HEK293 (cell line): ENCODE results near the gene RNASEH2A.

Experiments
- EGR2 ChIP-seq: fragments of 450-650 bp; formaldehyde crosslinking; IDR thresholded peaks from 2 replicates; pipeline ENCODE4 v1.5.1; 2016; ENCODE audit warnings: low read depth, missing biosample characterization, missing genetic modification characterization
- OVOL3 ChIP-seq: fragments of 450-650 bp; formaldehyde crosslinking; IDR thresholded peaks from 2 replicates; pipeline ENCODE4 v1.5.1; 2016; ENCODE audit warnings: missing biosample characterization, missing genetic modification characterization
- RBAK ChIP-seq: fragments of 450-650 bp; formaldehyde crosslinking; IDR thresholded peaks from 2 replicates; pipeline ENCODE4 v1.5.1; 2016; ENCODE audit warnings: missing biosample characterization, missing genetic modification characterization
- SCRT2 ChIP-seq: fragments of 450-650 bp; formaldehyde crosslinking; IDR thresholded peaks from 2 replicates; pipeline ENCODE4 v1.5.1; 2016; ENCODE audit warnings: missing biosample characterization, missing genetic modification characterization
- ZBTB1 ChIP-seq: fragments of 450-650 bp; formaldehyde crosslinking; IDR thresholded peaks from 2 replicates; pipeline ENCODE4 v1.5.1; 2016; ENCODE audit warnings: missing biosample characterization, missing genetic modification characterization
- ZNF112 ChIP-seq: fragments of 450-650 bp; formaldehyde crosslinking; IDR thresholded peaks from 2 replicates; pipeline ENCODE4 v1.5.0; 2017; ENCODE audit warnings: missing biosample characterization, missing genetic modification characterization
- ZNF169 ChIP-seq: fragments of 450-650 bp; formaldehyde crosslinking; IDR thresholded peaks from 2 replicates; pipeline ENCODE4 v1.5.1; 2016; ENCODE audit warnings: missing biosample characterization, missing genetic modification characterization
- ZNF19 ChIP-seq: fragments of 450-650 bp; formaldehyde crosslinking; IDR thresholded peaks from 2 replicates; pipeline ENCODE4; 2016; ENCODE audit warnings: missing biosample characterization, missing genetic modification characterization, low read depth
- ZNF223 ChIP-seq: fragments of 450-650 bp; formaldehyde crosslinking; IDR thresholded peaks from 2 replicates; pipeline ENCODE4 v1.5.1; 2016; ENCODE audit warnings: missing biosample characterization, missing genetic modification characterization
- ZNF248 ChIP-seq: fragments of 450-650 bp; formaldehyde crosslinking; IDR thresholded peaks from 2 replicates; pipeline ENCODE4 v1.5.1; 2017; ENCODE audit warnings: missing biosample characterization, missing genetic modification characterization
- ZNF366 ChIP-seq: fragments of 450-650 bp; formaldehyde crosslinking; conservative IDR thresholded peaks from 2 replicates; pipeline ENCODE4 v1.5.1; 2016; ENCODE audit warnings: missing biosample characterization, missing genetic modification characterization
- ZNF37A ChIP-seq: fragments of 450-650 bp; IDR thresholded peaks from 2 replicates; pipeline ENCODE4 v1.5.1; 2018; ENCODE audit warnings: missing biosample characterization, missing genetic modification characterization
- ZNF501 ChIP-seq: fragments of 450-650 bp; formaldehyde crosslinking; IDR thresholded peaks from 2 replicates; pipeline ENCODE4 v1.5.1; 2016; ENCODE audit warnings: missing biosample characterization, missing genetic modification characterization
- ZNF558 ChIP-seq: fragments of 450-650 bp; formaldehyde crosslinking; IDR thresholded peaks from 2 replicates; pipeline ENCODE4 v1.5.1; 2016; ENCODE audit warnings: missing biosample characterization, missing genetic modification characterization
- ZNF571 ChIP-seq: fragments of 450-650 bp; formaldehyde crosslinking; IDR thresholded peaks from 2 replicates; pipeline ENCODE4 v1.5.0; 2017; ENCODE audit warnings: missing biosample characterization, missing genetic modification characterization
- ZNF610 ChIP-seq: fragments of 450-650 bp; formaldehyde crosslinking; IDR thresholded peaks from 2 replicates; pipeline ENCODE4 v1.5.1; 2016; ENCODE audit warnings: missing biosample characterization, missing genetic modification characterization, borderline replicate concordance
- ZNF626 ChIP-seq: fragments of 450-650 bp; sonication (Bioruptor Pico); formaldehyde crosslinking; IDR thresholded peaks from 2 replicates; pipeline ENCODE4 v1.5.1; 2018; ENCODE audit warnings: missing biosample characterization, missing genetic modification characterization, inconsistent platforms
- ZNF677 ChIP-seq: fragments of 450-650 bp; IDR thresholded peaks from 2 replicates; pipeline ENCODE4 v1.5.0; 2018; ENCODE audit warnings: missing biosample characterization, mild to moderate bottlenecking, missing genetic modification characterization, moderate library complexity
- ZNF785 ChIP-seq: fragments of 450-650 bp; formaldehyde crosslinking; IDR thresholded peaks from 2 replicates; pipeline ENCODE4 v1.5.1; 2016; ENCODE audit warnings: missing biosample characterization, missing genetic modification characterization
- ZNF791 ChIP-seq: fragments of 450-650 bp; formaldehyde crosslinking; IDR thresholded peaks from 2 replicates; pipeline ENCODE4 v1.5.1; 2016; ENCODE audit warnings: missing biosample characterization, missing genetic modification characterization
- ZSCAN16 ChIP-seq: fragments of 450-650 bp; formaldehyde crosslinking; IDR thresholded peaks from 2 replicates; pipeline ENCODE4 v1.5.1; 2016; ENCODE audit warnings: missing biosample characterization, missing genetic modification characterization
- TF ChIP-seq, protein P1 (sequence below): fragments of 450-650 bp; formaldehyde crosslinking; IDR thresholded peaks from 2 replicates; pipeline ENCODE4 v1.5.1; 2016; ENCODE audit warnings: missing biosample characterization, missing genetic modification characterization
- TF ChIP-seq, protein P2 (sequence below): fragments of 450-650 bp; formaldehyde crosslinking; IDR thresholded peaks from 2 replicates; pipeline ENCODE4 v1.5.1; 2017; ENCODE audit warnings: missing biosample characterization, missing genetic modification characterization
- TF ChIP-seq, protein P3 (sequence below): fragments of 450-650 bp; formaldehyde crosslinking; IDR thresholded peaks from 2 replicates; pipeline ENCODE4 v1.5.1; 2016; ENCODE audit warnings: missing biosample characterization, missing genetic modification characterization
- TF ChIP-seq, protein P4 (sequence below): fragments of 450-650 bp; formaldehyde crosslinking; IDR thresholded peaks from 2 replicates; pipeline ENCODE4 v1.5.1; 2016; ENCODE audit warnings: missing biosample characterization, missing genetic modification characterization, borderline replicate concordance
- TF ChIP-seq, protein P5 (sequence below): fragments of 450-650 bp; formaldehyde crosslinking; IDR thresholded peaks from 2 replicates; pipeline ENCODE4 v1.5.1; 2017; ENCODE audit warnings: missing biosample characterization, missing genetic modification characterization
- TF ChIP-seq, protein P6 (sequence below): fragments of 450-650 bp; formaldehyde crosslinking; IDR thresholded peaks from 2 replicates; pipeline ENCODE4 v1.5.1; 2016; ENCODE audit warnings: missing biosample characterization, missing genetic modification characterization, borderline replicate concordance

Gene RNASEH2A

DNA sequence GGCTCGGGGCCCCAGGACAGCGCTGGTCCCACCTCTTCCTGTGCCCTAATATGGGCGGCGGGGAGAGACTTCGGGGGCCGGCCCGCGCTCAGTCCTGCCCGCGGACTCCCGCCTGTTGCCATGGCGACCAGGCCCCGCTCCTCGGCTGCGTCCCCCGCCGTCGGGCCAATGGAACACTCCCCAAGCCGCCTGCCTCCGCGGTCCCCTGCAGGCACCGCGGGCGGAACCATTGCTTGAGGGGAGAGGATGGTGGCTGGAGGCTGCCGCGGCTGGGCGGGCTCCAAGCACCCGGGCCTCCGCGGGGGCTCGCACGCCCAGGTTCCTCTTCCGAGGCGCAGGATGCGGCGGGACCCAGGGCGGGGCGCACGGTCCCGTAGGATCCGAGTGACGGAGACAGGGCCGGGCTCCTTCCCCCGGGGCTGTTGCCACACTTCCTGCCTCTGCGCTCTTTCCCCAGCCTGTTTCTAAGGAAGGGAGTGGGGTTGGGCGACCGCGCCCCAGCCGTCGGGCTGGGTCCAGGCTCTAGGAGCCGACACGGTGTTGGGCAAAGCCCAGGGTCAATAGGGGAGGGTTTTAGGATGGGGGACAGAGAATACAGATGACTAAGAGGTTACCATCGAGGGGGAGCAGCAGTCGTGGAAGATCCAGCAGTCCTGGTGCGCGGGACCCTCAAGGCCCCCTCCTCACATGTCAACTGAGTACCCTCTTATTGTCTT lies 16.3 kb upstream of the RNASEH2A start (continued):
- TF ChIP-seq ZNF248 (tag by site-specific recombination) (no peak), OVOL3 (tag by site-specific recombination) (no peak), ZSCAN16 (tag by site-specific recombination) (no peak; the same call in 1 of the 2 replicates), ZNF223 (tag by site-specific recombination) (no peak), ZBTB1 (tag by site-specific recombination) (no peak), SCRT2 (peak; percentile 69), ZNF366 (tag by site-specific recombination) (no peak; the same call in 1 of the 2 replicates), RBAK (tag by site-specific recombination) (no peak), ZNF501 (tag by site-specific recombination) (peak; percentile 67), ZNF169 (tag by site-specific recombination) (no peak), ZNF571 (tag by site-specific recombination) (no peak), ZNF785 (tag by site-specific recombination) (no peak), ZNF626 (tag by site-specific recombination) (no peak), EGR2 (peak; percentile 86), ZNF19 (tag by site-specific recombination) (no peak), ZNF610 (tag by site-specific recombination) (0 out of 2 replicates have a peak, but pooled peaks have one; percentile 42), ZNF791 (tag by site-specific recombination) (no peak), ZNF558 (tag by site-specific recombination) (no peak), ZNF37A (tag by site-specific recombination) (no peak), ZNF112 (tag by site-specific recombination) (no peak), ZNF677 (tag by site-specific recombination) (no peak)
- TF ChIP-seq, protein P1, sequence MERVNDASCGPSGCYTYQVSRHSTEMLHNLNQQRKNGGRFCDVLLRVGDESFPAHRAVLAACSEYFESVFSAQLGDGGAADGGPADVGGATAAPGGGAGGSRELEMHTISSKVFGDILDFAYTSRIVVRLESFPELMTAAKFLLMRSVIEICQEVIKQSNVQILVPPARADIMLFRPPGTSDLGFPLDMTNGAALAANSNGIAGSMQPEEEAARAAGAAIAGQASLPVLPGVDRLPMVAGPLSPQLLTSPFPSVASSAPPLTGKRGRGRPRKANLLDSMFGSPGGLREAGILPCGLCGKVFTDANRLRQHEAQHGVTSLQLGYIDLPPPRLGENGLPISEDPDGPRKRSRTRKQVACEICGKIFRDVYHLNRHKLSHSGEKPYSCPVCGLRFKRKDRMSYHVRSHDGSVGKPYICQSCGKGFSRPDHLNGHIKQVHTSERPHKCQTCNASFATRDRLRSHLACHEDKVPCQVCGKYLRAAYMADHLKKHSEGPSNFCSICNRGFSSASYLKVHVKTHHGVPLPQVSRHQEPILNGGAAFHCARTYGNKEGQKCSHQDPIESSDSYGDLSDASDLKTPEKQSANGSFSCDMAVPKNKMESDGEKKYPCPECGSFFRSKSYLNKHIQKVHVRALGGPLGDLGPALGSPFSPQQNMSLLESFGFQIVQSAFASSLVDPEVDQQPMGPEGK: peak; percentile 98
- TF ChIP-seq, protein P2, sequence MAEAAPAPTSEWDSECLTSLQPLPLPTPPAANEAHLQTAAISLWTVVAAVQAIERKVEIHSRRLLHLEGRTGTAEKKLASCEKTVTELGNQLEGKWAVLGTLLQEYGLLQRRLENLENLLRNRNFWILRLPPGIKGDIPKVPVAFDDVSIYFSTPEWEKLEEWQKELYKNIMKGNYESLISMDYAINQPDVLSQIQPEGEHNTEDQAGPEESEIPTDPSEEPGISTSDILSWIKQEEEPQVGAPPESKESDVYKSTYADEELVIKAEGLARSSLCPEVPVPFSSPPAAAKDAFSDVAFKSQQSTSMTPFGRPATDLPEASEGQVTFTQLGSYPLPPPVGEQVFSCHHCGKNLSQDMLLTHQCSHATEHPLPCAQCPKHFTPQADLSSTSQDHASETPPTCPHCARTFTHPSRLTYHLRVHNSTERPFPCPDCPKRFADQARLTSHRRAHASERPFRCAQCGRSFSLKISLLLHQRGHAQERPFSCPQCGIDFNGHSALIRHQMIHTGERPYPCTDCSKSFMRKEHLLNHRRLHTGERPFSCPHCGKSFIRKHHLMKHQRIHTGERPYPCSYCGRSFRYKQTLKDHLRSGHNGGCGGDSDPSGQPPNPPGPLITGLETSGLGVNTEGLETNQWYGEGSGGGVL (tag by site-specific recombination): peak; percentile 72
- TF ChIP-seq, protein P3, sequence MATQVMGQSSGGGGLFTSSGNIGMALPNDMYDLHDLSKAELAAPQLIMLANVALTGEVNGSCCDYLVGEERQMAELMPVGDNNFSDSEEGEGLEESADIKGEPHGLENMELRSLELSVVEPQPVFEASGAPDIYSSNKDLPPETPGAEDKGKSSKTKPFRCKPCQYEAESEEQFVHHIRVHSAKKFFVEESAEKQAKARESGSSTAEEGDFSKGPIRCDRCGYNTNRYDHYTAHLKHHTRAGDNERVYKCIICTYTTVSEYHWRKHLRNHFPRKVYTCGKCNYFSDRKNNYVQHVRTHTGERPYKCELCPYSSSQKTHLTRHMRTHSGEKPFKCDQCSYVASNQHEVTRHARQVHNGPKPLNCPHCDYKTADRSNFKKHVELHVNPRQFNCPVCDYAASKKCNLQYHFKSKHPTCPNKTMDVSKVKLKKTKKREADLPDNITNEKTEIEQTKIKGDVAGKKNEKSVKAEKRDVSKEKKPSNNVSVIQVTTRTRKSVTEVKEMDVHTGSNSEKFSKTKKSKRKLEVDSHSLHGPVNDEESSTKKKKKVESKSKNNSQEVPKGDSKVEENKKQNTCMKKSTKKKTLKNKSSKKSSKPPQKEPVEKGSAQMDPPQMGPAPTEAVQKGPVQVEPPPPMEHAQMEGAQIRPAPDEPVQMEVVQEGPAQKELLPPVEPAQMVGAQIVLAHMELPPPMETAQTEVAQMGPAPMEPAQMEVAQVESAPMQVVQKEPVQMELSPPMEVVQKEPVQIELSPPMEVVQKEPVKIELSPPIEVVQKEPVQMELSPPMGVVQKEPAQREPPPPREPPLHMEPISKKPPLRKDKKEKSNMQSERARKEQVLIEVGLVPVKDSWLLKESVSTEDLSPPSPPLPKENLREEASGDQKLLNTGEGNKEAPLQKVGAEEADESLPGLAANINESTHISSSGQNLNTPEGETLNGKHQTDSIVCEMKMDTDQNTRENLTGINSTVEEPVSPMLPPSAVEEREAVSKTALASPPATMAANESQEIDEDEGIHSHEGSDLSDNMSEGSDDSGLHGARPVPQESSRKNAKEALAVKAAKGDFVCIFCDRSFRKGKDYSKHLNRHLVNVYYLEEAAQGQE (tag by site-specific recombination): no peak; the same call in 1 of the 2 replicates
- TF ChIP-seq, protein P4, sequence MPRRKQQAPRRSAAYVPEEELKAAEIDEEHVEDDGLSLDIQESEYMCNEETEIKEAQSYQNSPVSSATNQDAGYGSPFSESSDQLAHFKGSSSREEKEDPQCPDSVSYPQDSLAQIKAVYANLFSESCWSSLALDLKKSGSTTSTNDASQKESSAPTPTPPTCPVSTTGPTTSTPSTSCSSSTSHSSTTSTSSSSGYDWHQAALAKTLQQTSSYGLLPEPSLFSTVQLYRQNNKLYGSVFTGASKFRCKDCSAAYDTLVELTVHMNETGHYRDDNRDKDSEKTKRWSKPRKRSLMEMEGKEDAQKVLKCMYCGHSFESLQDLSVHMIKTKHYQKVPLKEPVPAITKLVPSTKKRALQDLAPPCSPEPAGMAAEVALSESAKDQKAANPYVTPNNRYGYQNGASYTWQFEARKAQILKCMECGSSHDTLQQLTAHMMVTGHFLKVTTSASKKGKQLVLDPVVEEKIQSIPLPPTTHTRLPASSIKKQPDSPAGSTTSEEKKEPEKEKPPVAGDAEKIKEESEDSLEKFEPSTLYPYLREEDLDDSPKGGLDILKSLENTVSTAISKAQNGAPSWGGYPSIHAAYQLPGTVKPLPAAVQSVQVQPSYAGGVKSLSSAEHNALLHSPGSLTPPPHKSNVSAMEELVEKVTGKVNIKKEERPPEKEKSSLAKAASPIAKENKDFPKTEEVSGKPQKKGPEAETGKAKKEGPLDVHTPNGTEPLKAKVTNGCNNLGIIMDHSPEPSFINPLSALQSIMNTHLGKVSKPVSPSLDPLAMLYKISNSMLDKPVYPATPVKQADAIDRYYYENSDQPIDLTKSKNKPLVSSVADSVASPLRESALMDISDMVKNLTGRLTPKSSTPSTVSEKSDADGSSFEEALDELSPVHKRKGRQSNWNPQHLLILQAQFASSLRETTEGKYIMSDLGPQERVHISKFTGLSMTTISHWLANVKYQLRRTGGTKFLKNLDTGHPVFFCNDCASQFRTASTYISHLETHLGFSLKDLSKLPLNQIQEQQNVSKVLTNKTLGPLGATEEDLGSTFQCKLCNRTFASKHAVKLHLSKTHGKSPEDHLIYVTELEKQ (tag by site-specific recombination): no peak
- TF ChIP-seq, protein P5, sequence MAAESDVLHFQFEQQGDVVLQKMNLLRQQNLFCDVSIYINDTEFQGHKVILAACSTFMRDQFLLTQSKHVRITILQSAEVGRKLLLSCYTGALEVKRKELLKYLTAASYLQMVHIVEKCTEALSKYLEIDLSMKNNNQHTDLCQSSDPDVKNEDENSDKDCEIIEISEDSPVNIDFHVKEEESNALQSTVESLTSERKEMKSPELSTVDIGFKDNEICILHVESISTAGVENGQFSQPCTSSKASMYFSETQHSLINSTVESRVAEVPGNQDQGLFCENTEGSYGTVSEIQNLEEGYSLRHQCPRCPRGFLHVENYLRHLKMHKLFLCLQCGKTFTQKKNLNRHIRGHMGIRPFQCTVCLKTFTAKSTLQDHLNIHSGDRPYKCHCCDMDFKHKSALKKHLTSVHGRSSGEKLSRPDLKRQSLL (tag by site-specific recombination): no peak
- TF ChIP-seq, protein P6, sequence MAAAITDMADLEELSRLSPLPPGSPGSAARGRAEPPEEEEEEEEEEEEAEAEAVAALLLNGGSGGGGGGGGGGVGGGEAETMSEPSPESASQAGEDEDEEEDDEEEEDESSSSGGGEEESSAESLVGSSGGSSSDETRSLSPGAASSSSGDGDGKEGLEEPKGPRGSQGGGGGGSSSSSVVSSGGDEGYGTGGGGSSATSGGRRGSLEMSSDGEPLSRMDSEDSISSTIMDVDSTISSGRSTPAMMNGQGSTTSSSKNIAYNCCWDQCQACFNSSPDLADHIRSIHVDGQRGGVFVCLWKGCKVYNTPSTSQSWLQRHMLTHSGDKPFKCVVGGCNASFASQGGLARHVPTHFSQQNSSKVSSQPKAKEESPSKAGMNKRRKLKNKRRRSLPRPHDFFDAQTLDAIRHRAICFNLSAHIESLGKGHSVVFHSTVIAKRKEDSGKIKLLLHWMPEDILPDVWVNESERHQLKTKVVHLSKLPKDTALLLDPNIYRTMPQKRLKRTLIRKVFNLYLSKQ: no peak
